Astrocyte (in vitro differentiated cells and primary cell): Measurements from ENCODE around the gene CSF1.

ENCODE experiments used
- EZH2 ChIP-seq: IDR thresholded peaks from 2 replicates; pipeline ENCODE4 v1.6.1; 2012; ENCODE audit warnings: mild to moderate bottlenecking, low read length, inconsistent platforms; ENCODE audit not compliant: insufficient read depth
- TF ChIP-seq, protein P1 (sequence below): IDR thresholded peaks from 2 replicates; pipeline ENCODE4 v1.5.1; 2011; ENCODE audit warnings: low read depth, mild to moderate bottlenecking, inconsistent platforms, low read length, moderate library complexity; ENCODE audit not compliant: insufficient read depth

DNA sequence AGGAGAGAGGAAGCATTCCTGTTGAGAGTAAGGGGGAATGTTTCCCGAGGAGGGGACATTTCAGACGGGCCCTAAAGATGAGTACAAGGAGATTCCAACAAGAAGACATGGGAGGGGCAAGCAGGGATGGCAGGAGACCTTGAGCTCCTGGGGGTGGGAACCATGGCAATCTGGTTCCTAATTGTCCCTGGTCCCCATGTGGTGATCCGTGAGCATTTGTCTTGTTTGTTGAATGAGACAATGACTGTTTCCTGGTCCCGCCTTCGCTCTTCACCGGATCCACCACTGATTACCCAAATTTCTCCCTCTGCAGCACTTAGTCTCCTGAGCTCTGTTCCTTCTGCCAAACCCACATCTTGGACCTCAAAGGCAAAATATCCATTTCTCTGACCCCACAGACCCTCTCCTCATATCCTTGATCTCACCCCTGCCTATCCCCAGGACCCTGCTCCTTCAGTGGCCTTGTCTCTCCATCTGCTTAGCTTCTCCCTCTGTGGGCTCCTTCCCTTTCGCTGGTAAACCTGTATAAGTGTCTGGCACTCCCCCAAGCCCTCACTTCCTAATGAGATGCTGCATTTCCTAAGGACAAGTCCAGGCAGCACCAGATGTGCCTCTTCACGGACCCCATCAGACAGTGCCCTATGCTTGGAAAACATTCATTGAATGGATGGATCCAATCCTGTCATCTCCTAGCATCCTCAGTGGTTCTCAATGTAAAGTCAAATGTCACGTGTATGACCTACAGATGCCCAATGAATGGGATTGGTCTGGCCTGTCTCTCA lies 8.3 kb upstream of the CSF1 start:
- TF ChIP-seq, protein P1, sequence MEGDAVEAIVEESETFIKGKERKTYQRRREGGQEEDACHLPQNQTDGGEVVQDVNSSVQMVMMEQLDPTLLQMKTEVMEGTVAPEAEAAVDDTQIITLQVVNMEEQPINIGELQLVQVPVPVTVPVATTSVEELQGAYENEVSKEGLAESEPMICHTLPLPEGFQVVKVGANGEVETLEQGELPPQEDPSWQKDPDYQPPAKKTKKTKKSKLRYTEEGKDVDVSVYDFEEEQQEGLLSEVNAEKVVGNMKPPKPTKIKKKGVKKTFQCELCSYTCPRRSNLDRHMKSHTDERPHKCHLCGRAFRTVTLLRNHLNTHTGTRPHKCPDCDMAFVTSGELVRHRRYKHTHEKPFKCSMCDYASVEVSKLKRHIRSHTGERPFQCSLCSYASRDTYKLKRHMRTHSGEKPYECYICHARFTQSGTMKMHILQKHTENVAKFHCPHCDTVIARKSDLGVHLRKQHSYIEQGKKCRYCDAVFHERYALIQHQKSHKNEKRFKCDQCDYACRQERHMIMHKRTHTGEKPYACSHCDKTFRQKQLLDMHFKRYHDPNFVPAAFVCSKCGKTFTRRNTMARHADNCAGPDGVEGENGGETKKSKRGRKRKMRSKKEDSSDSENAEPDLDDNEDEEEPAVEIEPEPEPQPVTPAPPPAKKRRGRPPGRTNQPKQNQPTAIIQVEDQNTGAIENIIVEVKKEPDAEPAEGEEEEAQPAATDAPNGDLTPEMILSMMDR = no peak
- no peak for TF ChIP-seq EZH2
